B cell (primary cell): ENCODE results near the gene HSD17B4. TPM values are rescaled to one million over a fixed set of nuclear protein-coding genes. Genes with fewer than 3 reads are reported as not detected.
"Not testable (repeated sequence)": the region's sequence is repeated elsewhere in the genome, so short reads cannot be mapped to it uniquely, and the experiment has no call there.

Source experiments
- ATAC-seq: fragments of 200-7000 bp; cut with Tn5 transposase; one replicate; pipeline ENCODE4 v1.10.0; 2021; ENCODE audit warnings: low read depth, mild to moderate bottlenecking, moderate number of reproducible peaks, moderate library complexity
- CTCF ChIA-PET: fragments of 350-600 bp; sonication (Branson Sonifier 250); formaldehyde crosslinking; loops from one replicate; lab custom pipeline; 2021; ENCODE audit warnings: antibody characterized with exemption, inconsistent platforms; lab: Charles Lee
- POLR2A ChIA-PET: fragments of 350-600 bp; sonication (Branson Sonifier 250); formaldehyde crosslinking; loops from one replicate; lab custom pipeline; 2021; ENCODE audit warnings: antibody characterized with exemption; lab: Charles Lee
- DNase-seq: peaks from one replicate; pipeline ENCODE4 v3.0.0; 2013
- H2AFZ ChIP-seq: 2 replicates; pipeline ENCODE4 v1.6.1; 2012; ENCODE audit warnings: mild to moderate bottlenecking, low read depth, low read length; ENCODE audit not compliant: insufficient read depth, poor library complexity, severe bottlenecking
- H3K27ac ChIP-seq, 2 donors: 1 replicate in 1 of 2; 2 replicates in 1 of 2; pipeline ENCODE4 v1.5.1; 2012 to 2013; ENCODE audit warnings: low read length in 2 of 2, mild to moderate bottlenecking in 2 of 2, moderate library complexity in 1 of 2
- H3K27me3 ChIP-seq, 4 experiments: fragments of 200-600 bp in 1 of 4; sonication (generic) in 1 of 4; replicated peaks in 1 of 4; 1 replicate in 2 of 4; 2 replicates in 2 of 4; pipeline versions ENCODE4 v1.6.1 to v1.7.0; 2013 to 2016; ENCODE audit warnings: low read length in 3 of 4, mild to moderate bottlenecking in 2 of 4, mixed read lengths in 1 of 4, moderate library complexity in 1 of 4; ENCODE audit not compliant: insufficient read depth in 4 of 4, control insufficient read depth in 3 of 4; ENCODE audit errors: control extremely low read depth in 1 of 4
- H3K36me3 ChIP-seq, 2 experiments: replicated peaks in 1 of 2; 1 replicate in 1 of 2; 2 replicates in 1 of 2; pipeline versions ENCODE4 v1.6.1 to v1.7.1; 2013; ENCODE audit warnings: low read length in 1 of 2; ENCODE audit not compliant: insufficient read depth in 2 of 2, control insufficient read depth in 1 of 2; ENCODE audit errors: control extremely low read depth in 1 of 2, extremely low read depth in 1 of 2
- H3K4me1 ChIP-seq, 2 donors: fragments of 200-600 bp in 1 of 2; sonication (generic) in 1 of 2; 1 replicate in 1 of 2; 2 replicates in 1 of 2; pipeline versions ENCODE4 v1.5.1 to v1.6.1; 2013 to 2017; ENCODE audit warnings: low read length in 2 of 2; ENCODE audit not compliant: control insufficient read depth in 2 of 2, insufficient read depth in 2 of 2
- H3K4me2 ChIP-seq: replicated peaks from 2 replicates; pipeline ENCODE3; 2012; ENCODE audit warnings: mild to moderate bottlenecking, low read depth, low read length; ENCODE audit not compliant: poor library complexity, severe bottlenecking
- H3K4me3 ChIP-seq, 5 experiments: fragments of 200-600 bp in 1 of 5; sonication (generic) in 1 of 5; 1 replicate in 3 of 5; 2 replicates in 2 of 5; pipeline versions ENCODE4 v1.5.1 to v1.7.0; 2011 to 2016; ENCODE audit warnings: low read length in 4 of 5, mild to moderate bottlenecking in 4 of 5, low read depth in 2 of 5, control low read depth in 1 of 5, moderate library complexity in 1 of 5; ENCODE audit not compliant: insufficient read depth in 1 of 5; ENCODE audit errors: control extremely low read depth in 1 of 5, extremely low read depth in 1 of 5
- H3K79me2 ChIP-seq: fragments of 200-600 bp; sonication (generic); one replicate; pipeline ENCODE4 v1.6.0; 2016; ENCODE audit warnings: low read length; ENCODE audit not compliant: control insufficient read depth, insufficient read depth
- H3K9ac ChIP-seq: fragments of 200-600 bp; sonication (generic); 2 replicates; pipeline ENCODE4 v1.6.1; 2017; ENCODE audit warnings: mild to moderate bottlenecking, low read length, moderate library complexity
- H3K9me3 ChIP-seq, 3 donors: one replicate each; pipeline versions ENCODE4 v1.6.1 to v1.7.1; 2013; ENCODE audit warnings: low read length in 2 of 3; ENCODE audit not compliant: control insufficient read depth in 2 of 3, insufficient read depth in 1 of 3; ENCODE audit errors: control extremely low read depth in 1 of 3
- H4K20me1 ChIP-seq: 2 replicates; pipeline ENCODE4 v1.6.0; 2012; ENCODE audit warnings: mild to moderate bottlenecking, low read length; ENCODE audit not compliant: insufficient read depth, control insufficient read depth, poor library complexity, severe bottlenecking
- H3K27ac Mint-ChIP-seq: one replicate; pipeline ENCODE4 v1.8.0; 2021; ENCODE audit warnings: mixed read lengths
- H3K27me3 Mint-ChIP-seq: one replicate; pipeline ENCODE4 v1.8.0; 2021; ENCODE audit warnings: mixed read lengths
- H3K4me1 Mint-ChIP-seq: one replicate; pipeline ENCODE4 v1.8.0; 2021; ENCODE audit warnings: mixed read lengths
- H3K4me3 Mint-ChIP-seq: one replicate; pipeline ENCODE4 v1.8.0; 2021; ENCODE audit warnings: mixed read lengths
- H3K9me3 Mint-ChIP-seq: one replicate; pipeline ENCODE4 v1.8.0; 2022; ENCODE audit warnings: mixed read lengths; ENCODE audit not compliant: insufficient read depth
- CTCF ChIP-seq: fragments of 200-600 bp; IDR thresholded peaks from one replicate; pipeline ENCODE4 v1.8.0; 2022; ENCODE audit warnings: antibody characterized with exemption, mild to moderate bottlenecking
- EZH2 ChIP-seq: IDR thresholded peaks from 2 replicates; pipeline ENCODE4 v1.6.1; 2012; ENCODE audit warnings: borderline replicate concordance, low read depth, mild to moderate bottlenecking, moderate library complexity, low read length; ENCODE audit not compliant: insufficient read depth, poor library complexity, severe bottlenecking
- WGBS: methylation state at CpG from one replicate; pipeline ENCODE4 v1.1.5; 2013; ENCODE audit warnings: missing lambda C conversion rate; ENCODE audit not compliant: insufficient coverage; 5-methylcytosine and 5-hydroxymethylcytosine counted together
- intact Hi-C: fragments of 100-400 bp; cut with micrococcal nuclease; formaldehyde crosslinking; loops from one replicate; pipeline ENCODE4 v1.10.0; 2022
- polyA plus RNA-seq: library from polyadenylated mRNA; depleted of rRNA; stranded (reverse); fragments of >200 nt; gene quantifications from 2 replicates; pipeline ENCODE4 v1.2.3, GENCODE V29; 2012
- total RNA-seq, 2 donors: library from RNA; stranded (reverse); fragments of 120-200 nt in 1 of 2; gene quantifications; 1 replicate in 1 of 2; 2 replicates in 1 of 2; pipeline versions ENCODE4 v1.2.3 to v1.2.4, GENCODE V29; 2013 to 2022

Gene HSD17B4
- total and polyA plus RNA-seq, 2 donors (not counting 1 experiment from before 2014, with no cell fraction given) = 114 to 125 TPM

- H3K4me1 ChIP-seq = no peaks in the 10 kb centered on the region
- H3K9me3 ChIP-seq = peaks cover 0 to 8% (median 2%) of the 10 kb centered on the region in 3 donors
- H3K27me3 ChIP-seq = no peaks in the 10 kb centered on the region
- no peak overlapping the region for H3K4me2 ChIP-seq
- Mint-ChIP-seq H3K27me3 (no peaks in the 10 kb centered on the region), H3K27ac (no peak overlapping the region), H3K4me3 (no peak overlapping the region), H3K4me1 (no peaks in the 10 kb centered on the region), H3K9me3 (peaks cover 2% of the 10 kb centered on the region)
- no peak overlapping the region for H3K9ac ChIP-seq
- ChIA-PET POLR2A (no interaction called here), CTCF (no interaction called here)
- no peaks in the 10 kb centered on the region for H4K20me1 ChIP-seq
- TF ChIP-seq CTCF = no peak
- H3K79me2 ChIP-seq = no peaks in the 10 kb centered on the region
- H3K36me3 ChIP-seq = peaks cover 25 to 49% of the 10 kb centered on the region in 2 experiments
- no peak overlapping the region for H2AFZ ChIP-seq
- H3K27ac ChIP-seq = no peak overlapping the region
- no CpG with 5 or more reads among the region's 1 CpG for WGBS
- ATAC-seq (no peak), DNase-seq (no peak)
- no peak overlapping the region for H3K4me3 ChIP-seq
- intact Hi-C loops = no loop called here
These were observed 60.0 kb downstream of the HSD17B4 start for GRCh38 chr5:119512277-119512676.

- Histone ChIP-seq H3K9me3 (peaks cover 0 to 8% (median 2%) of the 10 kb centered on the region in 3 donors), H3K27me3 (no peaks in the 10 kb centered on the region), H3K36me3 (peaks cover 24 to 30% of the 10 kb centered on the region in 2 experiments), H3K79me2 (no peaks in the 10 kb centered on the region), H3K9ac (no peak overlapping the region), H3K4me1 (no peaks in the 10 kb centered on the region), H3K4me3 (no peak overlapping the region), H2AFZ (no peak overlapping the region), H4K20me1 (no peaks in the 10 kb centered on the region), H3K4me2 (no peak overlapping the region), H3K27ac (no peak overlapping the region)
- H3K4me1 Mint-ChIP-seq = no peaks in the 10 kb centered on the region
- ChIA-PET CTCF (no interaction called here), POLR2A (no interaction called here)
- H3K27me3 Mint-ChIP-seq = no peaks in the 10 kb centered on the region
- no CpG with 5 or more reads among the region's 2 CpGs for WGBS
- peaks cover 2% of the 10 kb centered on the region for H3K9me3 Mint-ChIP-seq
- H3K4me3 Mint-ChIP-seq = no peak overlapping the region
- DNase-seq = no peak
- ATAC-seq = no peak
- intact Hi-C loops = no loop called here
- H3K27ac Mint-ChIP-seq = no peak overlapping the region
- no peak for TF ChIP-seq EZH2
These were observed 62.9 kb downstream of the HSD17B4 start for GRCh38 chr5:119515192-119515591.

GRCh38 chr5:119517115-119517514 is 64.8 kb downstream of the HSD17B4 start:
- H4K20me1 ChIP-seq, H3K4me3 ChIP-seq, H3K27ac ChIP-seq, DNase-seq, POLR2A ChIA-PET, H3K27me3 ChIP-seq, H3K9me3 ChIP-seq, H3K27me3 Mint-ChIP-seq, intact Hi-C loops, H3K4me1 Mint-ChIP-seq, H3K27ac Mint-ChIP-seq, CTCF ChIA-PET, ATAC-seq, H3K4me3 Mint-ChIP-seq, H3K9me3 Mint-ChIP-seq, H3K4me2 ChIP-seq, H2AFZ ChIP-seq, H3K4me1 ChIP-seq, H3K9ac ChIP-seq, H3K79me2 ChIP-seq: not testable (repeated sequence)
- peaks cover 11 to 13% of the 10 kb centered on the region in 2 experiments for H3K36me3 ChIP-seq
- WGBS = 98% methylated on average over 12 of the region's 30 CpGs
